Fibroblast of lung (primary cell): Measurements from ENCODE around the gene KCNT2. TPM values are rescaled to one million over a fixed set of nuclear protein-coding genes. Genes with fewer than 3 reads are reported as not detected.
A peak's percentile ranks its signal among the peaks of the same experiment; 100 is the strongest.

ENCODE experiments used
- DNase-seq, 2 donors: peaks; one replicate each; pipeline versions ENCODE4 v3.0.0 to v3.0.0-alpha.2; 2010; ENCODE audit warnings: low read depth in 2 of 2
- H2AFZ ChIP-seq: 2 replicates; pipeline ENCODE4 v1.5.1; 2012; ENCODE audit warnings: low read length, control low read depth, inconsistent platforms
- H3K27ac ChIP-seq: 2 replicates; pipeline ENCODE4 v1.5.1; 2011; ENCODE audit warnings: low read length, control low read depth; ENCODE audit not compliant: insufficient read depth
- H3K27me3 ChIP-seq: 2 replicates; pipeline ENCODE4 v1.5.1; 2011; ENCODE audit warnings: mild to moderate bottlenecking, low read length; ENCODE audit not compliant: control insufficient read depth, insufficient read depth
- H3K36me3 ChIP-seq: 2 replicates; pipeline ENCODE4 v1.5.1; 2011; ENCODE audit warnings: low read length; ENCODE audit not compliant: control insufficient read depth, insufficient read depth
- H3K4me1 ChIP-seq: 2 replicates; pipeline ENCODE4 v1.5.1; 2011; ENCODE audit warnings: low read length; ENCODE audit not compliant: control insufficient read depth, insufficient read depth; ENCODE audit errors: extremely low read depth
- H3K4me2 ChIP-seq: 2 replicates; pipeline ENCODE4 v1.5.1; 2011; ENCODE audit warnings: low read length, control low read depth; ENCODE audit not compliant: insufficient read depth; ENCODE audit errors: extremely low read depth
- H3K4me3 ChIP-seq, 4 experiments: fragments of 200-600 bp in 1 of 4; sonication (generic) in 1 of 4; replicated peaks in 1 of 4; 2 replicates each; pipeline ENCODE4 v1.5.1; 2011 to 2016; ENCODE audit warnings: low read length in 4 of 4, low read depth in 3 of 4, mild to moderate bottlenecking in 3 of 4, control low read depth in 2 of 4, inconsistent platforms in 1 of 4, mixed read lengths in 1 of 4; ENCODE audit not compliant: insufficient read depth in 1 of 4; ENCODE audit errors: control extremely low read depth in 1 of 4
- H3K79me2 ChIP-seq: 2 replicates; pipeline ENCODE4 v1.5.1; 2012; ENCODE audit warnings: mild to moderate bottlenecking, low read length, inconsistent platforms; ENCODE audit not compliant: control insufficient read depth, insufficient read depth
- H3K9ac ChIP-seq: 2 replicates; pipeline ENCODE4 v1.5.1; 2011; ENCODE audit warnings: mild to moderate bottlenecking, low read length, control low read depth; ENCODE audit not compliant: insufficient read depth
- H3K9me3 ChIP-seq: 2 replicates; pipeline ENCODE4 v1.5.1; 2012; ENCODE audit warnings: low read depth, low read length; ENCODE audit not compliant: control insufficient read depth, insufficient read depth
- H4K20me1 ChIP-seq: 2 replicates; pipeline ENCODE4 v1.5.1; 2011; ENCODE audit warnings: low read length; ENCODE audit not compliant: control insufficient read depth, insufficient read depth; ENCODE audit errors: extremely low read depth
- EZH2 ChIP-seq: IDR thresholded peaks from 2 replicates; pipeline ENCODE4 v1.5.1; 2012; ENCODE audit warnings: low read length, control low read depth, mild to moderate bottlenecking; ENCODE audit errors: missing control alignments
- polyA plus RNA-seq, 2 donors: library from polyadenylated mRNA; depleted of rRNA in 1 of 2; stranded (reverse) in 1 of 2; unstranded in 1 of 2; fragments of >200 nt; gene quantifications; 2 replicates each; pipeline ENCODE4 v1.2.1, GENCODE V29; 2011 to 2012; ENCODE audit warnings: missing spikeins in 1 of 2
- total RNA-seq: library from RNA; depleted of rRNA; stranded (reverse); fragments of >200 nt; gene quantifications from 2 replicates; pipeline ENCODE4 v1.2.1, GENCODE V29; 2014
- TF ChIP-seq, protein P1 (sequence below), 2 donors: IDR thresholded peaks in 1 of 2; conservative IDR thresholded peaks in 1 of 2; 1 replicate in 1 of 2; 2 replicates in 1 of 2; pipeline ENCODE4 v1.5.1; 2011 to 2012; ENCODE audit warnings: low read length in 2 of 2, control low read depth in 1 of 2, inconsistent platforms in 1 of 2, low read depth in 1 of 2, mild to moderate bottlenecking in 1 of 2

Gene KCNT2
- total and polyA plus RNA-seq, 2 donors (not counting 1 experiment from before 2014, with no cell fraction given) = 0.96 to 8.1 TPM

DNA sequence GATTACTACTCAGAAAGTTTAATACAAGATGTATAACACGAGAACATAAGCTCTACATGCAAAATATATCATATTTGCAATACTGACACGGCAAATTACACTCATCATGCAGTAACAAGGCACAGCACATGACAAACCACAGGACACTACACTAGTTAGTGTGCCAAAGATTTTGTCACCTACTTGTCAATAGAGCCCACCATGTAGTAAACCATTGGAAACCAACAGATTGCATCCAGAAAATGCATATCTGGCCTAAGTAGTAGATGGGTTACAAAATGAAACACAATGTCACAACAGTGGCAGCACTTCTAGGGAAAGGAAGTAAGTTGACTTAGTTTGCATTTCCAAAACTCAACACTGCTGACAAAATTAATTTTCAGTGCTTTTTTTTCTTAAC is 288.9 kb downstream of the KCNT2 start:
- no peaks in the 10 kb centered on the region for H4K20me1 ChIP-seq
- no peaks in the 10 kb centered on the region for H3K27me3 ChIP-seq
- H3K36me3 ChIP-seq = no peaks in the 10 kb centered on the region
- DNase-seq = no peak
- no peaks in the 10 kb centered on the region for H3K79me2 ChIP-seq
- no peaks in the 10 kb centered on the region for H3K4me1 ChIP-seq
- H3K27ac ChIP-seq = no peak overlapping the region
- H3K9ac ChIP-seq = no peak overlapping the region
- no peaks in the 10 kb centered on the region for H3K9me3 ChIP-seq
- no peak overlapping the region for H3K4me3 ChIP-seq
- no peak overlapping the region for H3K4me2 ChIP-seq
- no peak for TF ChIP-seq EZH2
- TF ChIP-seq, protein P1, sequence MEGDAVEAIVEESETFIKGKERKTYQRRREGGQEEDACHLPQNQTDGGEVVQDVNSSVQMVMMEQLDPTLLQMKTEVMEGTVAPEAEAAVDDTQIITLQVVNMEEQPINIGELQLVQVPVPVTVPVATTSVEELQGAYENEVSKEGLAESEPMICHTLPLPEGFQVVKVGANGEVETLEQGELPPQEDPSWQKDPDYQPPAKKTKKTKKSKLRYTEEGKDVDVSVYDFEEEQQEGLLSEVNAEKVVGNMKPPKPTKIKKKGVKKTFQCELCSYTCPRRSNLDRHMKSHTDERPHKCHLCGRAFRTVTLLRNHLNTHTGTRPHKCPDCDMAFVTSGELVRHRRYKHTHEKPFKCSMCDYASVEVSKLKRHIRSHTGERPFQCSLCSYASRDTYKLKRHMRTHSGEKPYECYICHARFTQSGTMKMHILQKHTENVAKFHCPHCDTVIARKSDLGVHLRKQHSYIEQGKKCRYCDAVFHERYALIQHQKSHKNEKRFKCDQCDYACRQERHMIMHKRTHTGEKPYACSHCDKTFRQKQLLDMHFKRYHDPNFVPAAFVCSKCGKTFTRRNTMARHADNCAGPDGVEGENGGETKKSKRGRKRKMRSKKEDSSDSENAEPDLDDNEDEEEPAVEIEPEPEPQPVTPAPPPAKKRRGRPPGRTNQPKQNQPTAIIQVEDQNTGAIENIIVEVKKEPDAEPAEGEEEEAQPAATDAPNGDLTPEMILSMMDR (conservative IDR thresholded peaks at IDR 0.05 in 1 of 2, IDR thresholded peaks at IDR 0.05 in 1 of 2; ENCODE audit: low read depth in 1 of 2, low read length in 2 of 2) = no peak
- peak overlapping the region; percentile 54 for H2AFZ ChIP-seq

DNA sequence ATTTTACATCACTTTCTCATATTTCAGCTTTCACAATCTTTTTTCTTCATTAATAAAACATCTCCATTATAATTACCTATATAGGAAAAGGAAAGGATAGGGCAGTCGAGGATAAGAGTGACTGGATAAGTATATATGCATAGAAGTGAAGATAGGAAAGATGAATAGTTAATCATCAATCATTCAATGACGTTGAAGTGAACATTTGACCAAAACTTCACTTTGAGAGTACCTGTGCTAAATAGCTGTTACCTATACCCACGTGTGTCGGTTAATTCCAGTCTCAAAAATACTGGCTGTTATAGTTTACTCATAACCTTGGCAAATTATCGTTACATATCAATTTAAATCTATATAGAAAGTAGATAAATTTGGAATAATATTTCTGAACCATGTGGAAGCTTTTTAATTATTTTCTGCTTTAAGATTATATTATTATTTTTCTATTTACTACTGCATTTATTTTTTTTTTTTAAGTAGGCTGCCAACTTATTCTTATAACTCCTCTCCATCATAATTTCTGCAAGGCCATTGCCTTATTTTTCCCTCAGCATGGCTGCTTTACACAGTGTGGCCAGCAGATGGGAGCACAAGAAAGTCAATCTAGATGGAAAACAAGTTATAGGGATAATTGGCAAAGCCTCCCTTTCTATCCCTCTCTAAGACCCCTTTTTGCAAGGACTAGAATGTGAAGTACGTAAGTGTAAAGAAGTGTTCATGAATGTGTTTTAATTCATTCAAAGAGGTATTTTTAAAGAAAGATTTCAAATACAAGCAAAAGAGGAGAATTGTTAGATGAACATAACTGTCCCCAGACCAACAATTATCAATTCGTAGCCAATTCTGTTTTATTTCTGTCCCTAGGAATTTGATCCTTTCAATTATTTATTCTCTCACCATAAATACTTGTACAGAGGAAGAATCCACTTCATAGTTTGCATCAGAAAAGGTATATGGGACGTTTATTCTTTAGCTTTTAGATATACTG is 290.4 kb downstream of the KCNT2 start:
- no peak overlapping the region for H3K27ac ChIP-seq
- no peak overlapping the region for H3K9ac ChIP-seq
- H3K9me3 ChIP-seq = no peaks in the 10 kb centered on the region
- H3K4me3 ChIP-seq = no peak overlapping the region
- H3K36me3 ChIP-seq = no peaks in the 10 kb centered on the region
- TF ChIP-seq EZH2 = no peak
- TF ChIP-seq, protein P1 (conservative IDR thresholded peaks at IDR 0.05 in 1 of 2, IDR thresholded peaks at IDR 0.05 in 1 of 2; ENCODE audit: low read depth in 1 of 2, low read length in 2 of 2) = peak; percentile 77 to 89
- H3K4me2 ChIP-seq = no peak overlapping the region
- no peaks in the 10 kb centered on the region for H3K27me3 ChIP-seq
- H4K20me1 ChIP-seq = no peaks in the 10 kb centered on the region
- DNase-seq = peak; percentile 36 to 66
- H3K4me1 ChIP-seq = no peaks in the 10 kb centered on the region
- no peak overlapping the region for H2AFZ ChIP-seq
- H3K79me2 ChIP-seq = no peaks in the 10 kb centered on the region

DNA sequence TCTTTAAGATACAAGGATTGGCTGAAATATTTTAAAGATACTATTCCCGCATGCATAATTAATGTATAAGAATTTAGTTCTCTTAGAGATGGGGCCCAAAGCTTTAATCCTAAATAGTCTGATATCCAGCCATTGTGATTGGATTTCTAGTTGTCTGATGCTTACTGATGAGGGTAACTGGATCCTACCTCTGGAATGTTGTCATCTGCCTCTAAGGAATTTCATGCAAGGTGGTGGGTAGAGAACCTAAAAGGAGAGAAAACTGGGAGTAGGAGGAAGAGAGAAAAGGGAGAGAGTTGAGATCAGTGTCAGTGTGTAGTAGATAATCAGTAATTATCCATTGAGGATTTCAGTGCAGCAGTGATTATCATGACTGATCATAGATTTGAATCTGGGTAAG is 295.5 kb downstream of the KCNT2 start:
- H3K4me2 ChIP-seq = no peak overlapping the region
- H4K20me1 ChIP-seq = no peaks in the 10 kb centered on the region
- H3K4me1 ChIP-seq = no peaks in the 10 kb centered on the region
- no peak overlapping the region for H3K9ac ChIP-seq
- H3K79me2 ChIP-seq = no peaks in the 10 kb centered on the region
- no peak for DNase-seq
- H3K27me3 ChIP-seq = no peaks in the 10 kb centered on the region
- H3K36me3 ChIP-seq = no peaks in the 10 kb centered on the region
- H2AFZ ChIP-seq = no peak overlapping the region
- no peak for TF ChIP-seq EZH2
- TF ChIP-seq, protein P1 (conservative IDR thresholded peaks at IDR 0.05 in 1 of 2, IDR thresholded peaks at IDR 0.05 in 1 of 2; ENCODE audit: low read depth in 1 of 2, low read length in 2 of 2) = no peak
- H3K9me3 ChIP-seq = no peaks in the 10 kb centered on the region
- no peak overlapping the region for H3K27ac ChIP-seq
- no peak overlapping the region for H3K4me3 ChIP-seq
